VCaP (cell line): ENCODE data around the gene SNAPIN.

Experiments
- H3K27ac ChIP-seq: fragments of 450-650 bp; 2 replicates; pipeline ENCODE4 v1.5.1; 2017
- CTCF ChIP-seq: fragments of 450-650 bp; conservative IDR thresholded peaks from 2 replicates; pipeline ENCODE4 v1.5.1; 2017; ENCODE audit warnings: mild to moderate bottlenecking, moderate library complexity

Gene SNAPIN

GRCh38 chr1:153612111-153612754 is 46.3 kb upstream of the SNAPIN start:
- TF ChIP-seq CTCF = no peak
- H3K27ac ChIP-seq = no peak overlapping the region

DNA sequence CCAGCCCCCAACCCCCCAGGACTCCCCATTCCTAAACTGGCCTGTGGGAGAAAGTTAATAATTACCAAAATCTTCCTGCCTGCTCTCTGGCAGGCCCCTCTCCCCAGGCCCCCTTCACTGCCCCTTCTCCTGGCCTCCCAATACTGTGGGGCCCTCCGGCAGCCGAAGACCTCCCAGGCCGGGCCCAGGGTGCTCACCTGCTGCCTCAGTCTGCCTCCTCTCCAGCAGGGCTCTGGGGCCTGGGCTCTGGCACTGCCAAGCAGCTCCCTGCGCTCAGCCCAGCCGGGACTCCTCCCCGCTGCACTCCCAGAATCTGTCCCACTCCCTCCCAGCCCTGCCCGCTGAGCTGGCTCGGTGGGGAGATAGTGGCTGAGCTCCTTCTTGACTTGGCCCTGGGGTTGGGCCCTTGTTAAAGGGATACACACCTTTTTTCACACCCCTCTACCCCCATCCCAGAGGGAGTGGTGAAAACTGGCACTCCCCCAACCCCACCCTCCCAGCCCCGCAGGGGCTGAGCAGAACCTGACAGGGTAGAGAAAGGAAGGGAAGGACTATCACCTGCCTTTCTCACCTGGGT is 45.7 kb upstream of the SNAPIN start, which contains the start of gene S100A16:
Gene S100A16, minus strand, starts transcription at position 383 of the 577 bp plus-strand sequence. CDS start 4,986 bp downstream, outside the sequence.
- H3K27ac ChIP-seq = no peak within 1 kb of the TSS

DNA sequence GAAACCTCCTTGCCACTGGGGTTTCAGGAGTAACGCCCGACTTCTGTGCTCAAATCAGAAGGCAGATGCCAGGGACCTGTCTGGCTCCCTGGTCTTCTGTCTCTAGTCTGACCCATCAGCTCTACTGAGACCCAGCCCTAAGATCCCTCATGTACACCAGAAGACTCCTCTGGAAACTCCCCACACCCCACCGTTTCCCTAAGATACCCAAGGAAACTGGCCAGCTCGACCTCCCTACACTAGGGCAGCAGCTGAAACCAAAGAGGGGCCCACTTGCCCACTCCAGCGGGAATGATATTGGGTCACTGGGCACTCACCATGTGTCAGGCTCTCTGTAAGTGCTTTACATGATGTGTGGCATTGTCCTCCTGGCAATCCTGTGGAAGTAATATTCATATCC is 45.1 kb upstream of the SNAPIN start:
- H3K27ac ChIP-seq = no peak overlapping the region
- no peak for TF ChIP-seq CTCF

More for the DNA sequence above, 45.7 kb upstream of the SNAPIN start, which contains the start of gene S100A16:
- TF ChIP-seq CTCF = no peak

- no peak overlapping the region for H3K27ac ChIP-seq
- no peak for TF ChIP-seq CTCF
Observed at GRCh38 chr1:153614189-153614900, 44.2 kb upstream of the SNAPIN start.

- TF ChIP-seq CTCF = no peak
- no peak overlapping the region for H3K27ac ChIP-seq
Observed at GRCh38 chr1:153614906-153615305, 43.6 kb upstream of the SNAPIN start.

DNA sequence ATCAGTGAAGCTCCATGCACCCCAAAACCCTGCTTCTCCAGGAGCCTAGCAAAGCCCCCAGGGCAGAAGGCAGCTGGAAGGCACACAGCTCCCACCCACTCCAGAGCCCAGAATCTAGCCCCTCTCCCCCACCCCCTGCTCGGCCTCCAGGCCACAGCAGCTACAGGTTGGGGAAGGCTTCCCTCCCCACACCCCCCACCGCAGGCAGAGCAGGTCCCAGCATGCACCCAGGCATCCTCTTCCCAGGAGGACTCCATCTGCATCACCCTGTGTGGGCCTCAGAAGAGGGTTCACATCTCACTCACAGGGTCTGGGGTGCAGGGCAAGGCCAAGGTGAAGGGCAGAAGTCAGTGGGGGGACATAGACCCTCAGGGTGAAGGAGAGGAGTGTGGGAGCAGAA is 43.1 kb upstream of the SNAPIN start:
- no peak overlapping the region for H3K27ac ChIP-seq
- no peak for TF ChIP-seq CTCF

- no peak for TF ChIP-seq CTCF
- H3K27ac ChIP-seq = no peak within 1 kb of the TSS
Observed at GRCh38 chr1:153616144-153616916, 42.2 kb upstream of the SNAPIN start, which contains the start of gene S100A14. TSS of gene S100A14 (minus strand) at chr1:153616325. CDS start at chr1:153615858, 467 bp downstream.
